ENCODE results near the gene ZBTB21.

- TF ChIP-seq POLR2A (IDR thresholded peaks at IDR 0.05) (no peak), CTCF (IDR thresholded peaks at IDR 0.05) (peak in 4 of 7 experiments; percentile 8 to 53 (median 25))
Observed at GRCh38 chr21:41957991-41958766, 52.0 kb downstream of the ZBTB21 start.

Data from stomach (tissue), 4 donors.